Measurements from ENCODE around the gene TIFAB. TPM values are rescaled to one million over a fixed set of nuclear protein-coding genes. Genes with fewer than 3 reads are reported as not detected.
"Not testable (repeated sequence)": the region's sequence is repeated elsewhere in the genome, so short reads cannot be mapped to it uniquely, and the experiment has no call there.

The TIFAB gene
- total RNA-seq, 1 donor from 2014 or later, result not detected

DNA sequence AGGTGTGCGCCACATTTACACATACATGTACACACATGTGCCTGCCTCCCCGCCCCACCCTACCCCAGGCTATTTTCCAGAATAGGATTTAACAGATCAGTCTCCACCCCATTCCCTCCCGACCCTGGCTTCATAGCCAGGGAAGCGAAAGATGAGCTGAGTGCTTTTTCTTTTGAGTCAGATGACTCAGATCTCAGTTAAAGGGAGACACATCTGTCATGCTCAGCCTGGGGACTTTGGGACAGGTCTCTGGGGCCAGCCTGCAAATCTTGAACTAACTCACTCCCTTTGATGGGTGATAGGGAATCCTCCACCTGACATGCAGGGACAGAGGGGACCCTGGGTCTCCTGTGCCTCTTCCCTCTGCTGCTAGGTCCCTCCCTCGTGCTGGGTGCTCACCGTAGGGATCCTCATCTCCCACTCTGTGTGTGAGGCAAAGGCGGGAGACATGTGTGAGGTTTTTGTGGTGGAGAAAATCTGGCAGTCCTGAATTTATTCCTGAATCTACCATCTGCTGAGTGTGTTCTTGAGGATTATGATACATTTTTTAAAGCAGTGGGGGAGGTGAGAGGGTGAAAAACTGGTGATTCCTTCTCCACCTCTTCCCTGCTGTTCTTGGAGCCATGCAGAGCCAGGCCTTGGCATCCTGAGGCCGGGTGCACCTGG, 46.0 kb upstream of the TIFAB start:
- no peak for FAIRE-seq
- H3K27me3 ChIP-seq (ENCODE audit: insufficient read depth, low read length), result peaks cover 22% of the 10 kb centered on the region

GRCh38 chr5:135495531-135495930, 43.4 kb upstream of the TIFAB start:
- not testable (repeated sequence) for H3K4me3 ChIP-seq (ENCODE audit: insufficient read depth, low read depth, low read length); H3K36me3 Mint-ChIP-seq (ENCODE audit: low read depth, unreplicated experiment); H3K4me3 Mint-ChIP-seq (ENCODE audit: unreplicated experiment); H3K9me3 Mint-ChIP-seq (ENCODE audit: unreplicated experiment); H4K20me1 ChIP-seq (ENCODE audit: insufficient read depth, low read length); H3K4me1 Mint-ChIP-seq (ENCODE audit: low read depth, unreplicated experiment); H3K27ac Mint-ChIP-seq (ENCODE audit: unreplicated experiment); H3K36me3 ChIP-seq (ENCODE audit: insufficient read depth, low read length); H3K79me2 ChIP-seq (ENCODE audit: insufficient read depth, low read length); H3K9me3 ChIP-seq (ENCODE audit: insufficient read depth, low read depth, low read length); H3K4me2 ChIP-seq (ENCODE audit: low read length); H3K27ac ChIP-seq (ENCODE audit: low read depth, low read length); H3K9ac ChIP-seq (ENCODE audit: low read length); DNase-seq (ENCODE audit: low read depth); FAIRE-seq
- H2AFZ ChIP-seq (ENCODE audit: low read depth, low read length), result peak overlapping the region; percentile 19
- H3K27me3 ChIP-seq (ENCODE audit: insufficient read depth, low read length), result peaks cover 19% of the 10 kb centered on the region
- H3K27me3 Mint-ChIP-seq (ENCODE audit: low read depth, unreplicated experiment), result peaks cover 68% of the 10 kb centered on the region
- H3K4me1 ChIP-seq (ENCODE audit: insufficient read depth, low read length), result peaks cover 17% of the 10 kb centered on the region

More for the DNA sequence above, 46.0 kb upstream of the TIFAB start:
- Histone ChIP-seq H3K4me2 (ENCODE audit: low read length) (no peak overlapping the region), H3K27ac (ENCODE audit: low read depth, low read length) (no peak overlapping the region), H3K4me3 (ENCODE audit: insufficient read depth, low read depth, low read length) (no peak overlapping the region), H3K79me2 (ENCODE audit: insufficient read depth, low read length) (no peaks in the 10 kb centered on the region), H3K36me3 (ENCODE audit: insufficient read depth, low read length) (no peaks in the 10 kb centered on the region), H3K9me3 (ENCODE audit: insufficient read depth, low read depth, low read length) (no peaks in the 10 kb centered on the region), H4K20me1 (ENCODE audit: insufficient read depth, low read length) (no peaks in the 10 kb centered on the region), H3K9ac (ENCODE audit: low read length) (no peak overlapping the region), H3K4me1 (ENCODE audit: insufficient read depth, low read length) (peaks cover 16% of the 10 kb centered on the region), H2AFZ (ENCODE audit: low read depth, low read length) (no peak overlapping the region)
- DNase-seq (ENCODE audit: low read depth), result no peak
- no peak for TF ChIP-seq EZH2 (IDR thresholded peaks at IDR 0.05; ENCODE audit: insufficient read depth, low read length)
- TF ChIP-seq, protein P1, sequence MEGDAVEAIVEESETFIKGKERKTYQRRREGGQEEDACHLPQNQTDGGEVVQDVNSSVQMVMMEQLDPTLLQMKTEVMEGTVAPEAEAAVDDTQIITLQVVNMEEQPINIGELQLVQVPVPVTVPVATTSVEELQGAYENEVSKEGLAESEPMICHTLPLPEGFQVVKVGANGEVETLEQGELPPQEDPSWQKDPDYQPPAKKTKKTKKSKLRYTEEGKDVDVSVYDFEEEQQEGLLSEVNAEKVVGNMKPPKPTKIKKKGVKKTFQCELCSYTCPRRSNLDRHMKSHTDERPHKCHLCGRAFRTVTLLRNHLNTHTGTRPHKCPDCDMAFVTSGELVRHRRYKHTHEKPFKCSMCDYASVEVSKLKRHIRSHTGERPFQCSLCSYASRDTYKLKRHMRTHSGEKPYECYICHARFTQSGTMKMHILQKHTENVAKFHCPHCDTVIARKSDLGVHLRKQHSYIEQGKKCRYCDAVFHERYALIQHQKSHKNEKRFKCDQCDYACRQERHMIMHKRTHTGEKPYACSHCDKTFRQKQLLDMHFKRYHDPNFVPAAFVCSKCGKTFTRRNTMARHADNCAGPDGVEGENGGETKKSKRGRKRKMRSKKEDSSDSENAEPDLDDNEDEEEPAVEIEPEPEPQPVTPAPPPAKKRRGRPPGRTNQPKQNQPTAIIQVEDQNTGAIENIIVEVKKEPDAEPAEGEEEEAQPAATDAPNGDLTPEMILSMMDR (IDR thresholded peaks at IDR 0.05; ENCODE audit: insufficient read depth, low read depth, low read length), result no peak
- H3K27me3 Mint-ChIP-seq (ENCODE audit: low read depth, unreplicated experiment), result peaks cover 70% of the 10 kb centered on the region
- no peak overlapping the region for H3K4me3 Mint-ChIP-seq (ENCODE audit: unreplicated experiment)
- H3K9me3 Mint-ChIP-seq (ENCODE audit: unreplicated experiment), result peaks cover 5% of the 10 kb centered on the region
- peaks cover 9% of the 10 kb centered on the region for H3K4me1 Mint-ChIP-seq (ENCODE audit: low read depth, unreplicated experiment)
- no peak overlapping the region for H3K27ac Mint-ChIP-seq (ENCODE audit: unreplicated experiment)
- H3K36me3 Mint-ChIP-seq (ENCODE audit: low read depth, unreplicated experiment), result no peaks in the 10 kb centered on the region

GRCh38 chr5:135494196-135494595, 42.0 kb upstream of the TIFAB start:
- Histone ChIP-seq H3K27ac (ENCODE audit: low read depth, low read length) (peak overlapping the region; percentile 56), H3K4me1 (ENCODE audit: insufficient read depth, low read length) (peaks cover 29% of the 10 kb centered on the region), H3K27me3 (ENCODE audit: insufficient read depth, low read length) (peaks cover 32% of the 10 kb centered on the region), H3K9ac (ENCODE audit: low read length) (peak overlapping the region; percentile 36), H3K36me3 (ENCODE audit: insufficient read depth, low read length) (no peaks in the 10 kb centered on the region), H4K20me1 (ENCODE audit: insufficient read depth, low read length) (no peaks in the 10 kb centered on the region), H3K9me3 (ENCODE audit: insufficient read depth, low read depth, low read length) (peaks cover 4% of the 10 kb centered on the region), H2AFZ (ENCODE audit: low read depth, low read length) (peak overlapping the region; percentile 35), H3K4me3 (ENCODE audit: insufficient read depth, low read depth, low read length) (no peak overlapping the region), H3K4me2 (ENCODE audit: low read length) (peak overlapping the region; percentile 47), H3K79me2 (ENCODE audit: insufficient read depth, low read length) (no peaks in the 10 kb centered on the region)
- DNase-seq (ENCODE audit: low read depth), result no peak
- H3K27ac Mint-ChIP-seq (ENCODE audit: unreplicated experiment), result peak overlapping the region; percentile 58
- peaks cover 5% of the 10 kb centered on the region for H3K9me3 Mint-ChIP-seq (ENCODE audit: unreplicated experiment)
- peaks cover 3% of the 10 kb centered on the region for H3K36me3 Mint-ChIP-seq (ENCODE audit: low read depth, unreplicated experiment)
- H3K4me1 Mint-ChIP-seq (ENCODE audit: low read depth, unreplicated experiment), result peaks cover 11% of the 10 kb centered on the region
- FAIRE-seq, result no peak
- H3K27me3 Mint-ChIP-seq (ENCODE audit: low read depth, unreplicated experiment), result peaks cover 78% of the 10 kb centered on the region
- no peak overlapping the region for H3K4me3 Mint-ChIP-seq (ENCODE audit: unreplicated experiment)
- TF ChIP-seq EZH2 (IDR thresholded peaks at IDR 0.05; ENCODE audit: insufficient read depth, low read length), result no peak
- TF ChIP-seq, protein P1 (IDR thresholded peaks at IDR 0.05; ENCODE audit: insufficient read depth, low read depth, low read length), result no peak

Data from astrocyte (in vitro differentiated cells and primary cell).